NCI-H1092 treated with DMSO at 0.1 percent for 48 hours (cell line): ENCODE measurements around the gene ATAD1.
"Not testable (repeated sequence)": the region's sequence is repeated elsewhere in the genome, so short reads cannot be mapped to it uniquely, and the experiment has no call there.

Source experiments
- DNase-seq: peaks from one replicate; lab custom pipeline; 2025; lab: John Stamatoyannopoulos, UW

ATAD1 gene

GRCh38 chr10:87846023-87846422 is 28.0 kb upstream of the ATAD1 start:
- DNase-seq: no peak

GRCh38 chr10:87845624-87845998 is 27.6 kb upstream of the ATAD1 start:
- DNase-seq: no peak

- no peak for DNase-seq
Observed at GRCh38 chr10:87844837-87845623, 27.0 kb upstream of the ATAD1 start.

- DNase-seq: no peak
Observed at GRCh38 chr10:87843714-87844113, 25.7 kb upstream of the ATAD1 start.

- no peak for DNase-seq
Observed at GRCh38 chr10:87842776-87843497, 24.9 kb upstream of the ATAD1 start.

GRCh38 chr10:87842220-87842641 is 24.2 kb upstream of the ATAD1 start:
- no peak for DNase-seq

- DNase-seq: no peak
Observed at GRCh38 chr10:87841186-87841585, 23.2 kb upstream of the ATAD1 start.

GRCh38 chr10:87838650-87839049 is 20.6 kb upstream of the ATAD1 start:
- no peak for DNase-seq

- DNase-seq: no peak
Observed at GRCh38 chr10:87837445-87837844, 19.4 kb upstream of the ATAD1 start.

GRCh38 chr10:87836098-87836497 is 18.1 kb upstream of the ATAD1 start:
- DNase-seq: no peak

GRCh38 chr10:87829986-87830729 is 12.1 kb upstream of the ATAD1 start:
- no peak for DNase-seq

- not testable (repeated sequence) for DNase-seq
Observed at GRCh38 chr10:87829051-87829450, 11.0 kb upstream of the ATAD1 start.

GRCh38 chr10:87827681-87828080 is 9.7 kb upstream of the ATAD1 start:
- DNase-seq: no peak

- no peak for DNase-seq
Observed at GRCh38 chr10:87826653-87827052, 8.6 kb upstream of the ATAD1 start.

- no peak for DNase-seq
Observed at GRCh38 chr10:87819289-87819585, 1.2 kb upstream of the ATAD1 start.

GRCh38 chr10:87818505-87819288 is 671 bp upstream of the ATAD1 start:
- DNase-seq: peak; percentile 61

GRCh38 chr10:87816898-87817608 is 973 bp downstream of the ATAD1 start:
- DNase-seq: no peak

GRCh38 chr10:87816163-87816897 is 1.7 kb downstream of the ATAD1 start:
- DNase-seq: no peak

GRCh38 chr10:87804939-87805569 is 13.0 kb downstream of the ATAD1 start:
- no peak for DNase-seq

- no peak for DNase-seq
Observed at GRCh38 chr10:87803831-87804230, 14.2 kb downstream of the ATAD1 start.
